GM12864 (cell line): ENCODE measurements around the gene LTO1.

Experiments
- DNase-seq: peaks from one replicate; pipeline ENCODE4 v3.0.0-alpha.2; 2011; ENCODE audit warnings: low read depth
- H3K4me3 ChIP-seq: 2 replicates; pipeline ENCODE4 v1.5.1; 2011; ENCODE audit warnings: mild to moderate bottlenecking, low read depth, low read length, control low read depth
- CTCF ChIP-seq: IDR thresholded peaks from 2 replicates; pipeline ENCODE4 v1.5.1; 2011; ENCODE audit warnings: low read depth, mild to moderate bottlenecking, moderate library complexity, low read length, control low read depth, inconsistent platforms; ENCODE audit errors: missing control alignments

Gene LTO1

DNA sequence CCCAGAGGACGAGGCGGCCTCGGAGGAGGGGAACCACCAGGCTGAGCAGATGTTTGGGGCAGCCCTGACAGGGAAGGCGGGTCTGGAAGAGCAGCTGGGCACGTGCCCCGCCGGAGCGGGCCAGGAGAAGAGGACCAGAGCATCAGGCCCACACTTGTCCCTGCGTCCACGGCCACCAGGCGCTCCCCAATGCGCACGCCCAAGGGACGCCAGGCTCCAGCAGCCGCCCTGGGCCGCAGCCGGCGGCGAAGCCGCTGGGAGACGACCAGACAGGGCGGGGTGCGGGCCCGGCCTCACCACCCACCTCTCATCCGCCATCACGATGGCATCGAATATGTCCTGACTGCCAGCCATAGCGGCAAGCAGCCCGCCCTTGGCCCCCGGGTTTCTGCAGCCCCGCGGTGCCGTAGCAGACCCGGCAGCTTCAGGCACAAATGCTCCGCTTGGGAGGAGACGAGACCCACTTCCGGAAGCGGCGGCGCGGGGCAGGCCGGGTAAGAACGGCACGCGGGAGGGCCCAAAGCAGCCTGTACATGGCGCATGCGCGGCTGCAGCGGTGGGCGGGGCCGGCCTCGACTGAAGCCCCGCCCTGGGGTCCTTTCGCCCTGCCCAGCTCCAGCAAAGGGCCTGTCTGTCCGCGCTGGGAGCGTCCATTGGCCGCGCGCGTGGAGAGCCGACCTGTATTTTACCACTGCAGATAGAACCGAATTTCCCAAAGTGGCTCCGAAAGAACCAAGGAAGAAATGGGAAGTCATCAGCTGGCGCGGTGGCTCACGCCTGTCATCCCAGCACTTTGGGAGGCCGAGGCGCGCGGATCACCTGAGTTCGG lies at the start of gene LTO1:
LTO1 (minus strand) TSS at position 468 of the 829 bp plus-strand sequence; CDS start at position 354, 114 bp downstream.
- peak within 1 kb of the TSS; percentile 96 for H3K4me3 ChIP-seq
- peak; percentile 61 for DNase-seq
- TF ChIP-seq CTCF, result no peak

DNA sequence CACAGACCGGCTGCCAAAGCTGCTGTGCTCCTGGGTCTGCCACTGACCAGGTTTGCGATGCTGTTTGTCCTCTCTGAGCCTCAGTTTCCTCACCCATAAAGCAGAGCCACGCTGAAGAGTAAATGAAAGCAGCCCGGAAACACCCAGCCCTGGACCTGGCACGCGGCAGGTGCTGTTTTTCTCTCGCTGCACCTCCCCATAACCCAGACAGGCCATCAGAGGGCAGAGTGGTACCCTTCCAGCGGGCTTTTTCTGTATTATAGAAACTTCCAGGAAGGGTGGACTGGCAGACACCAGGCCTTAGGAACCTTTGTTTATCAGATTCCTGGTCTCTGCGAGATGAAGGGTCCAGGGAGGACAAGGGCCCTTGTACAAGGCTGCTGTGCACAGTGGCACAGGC lies 46.6 kb upstream of the LTO1 start:
- H3K4me3 ChIP-seq, result no peak overlapping the region
- TF ChIP-seq CTCF, result no peak
- DNase-seq, result no peak

GRCh38 chr11:69721106-69721505 lies 46.0 kb upstream of the LTO1 start:
- no peak for DNase-seq
- TF ChIP-seq CTCF, result no peak
- no peak overlapping the region for H3K4me3 ChIP-seq

GRCh38 chr11:69718912-69719311 lies 43.8 kb upstream of the LTO1 start:
- DNase-seq, result no peak
- TF ChIP-seq CTCF, result no peak

DNA sequence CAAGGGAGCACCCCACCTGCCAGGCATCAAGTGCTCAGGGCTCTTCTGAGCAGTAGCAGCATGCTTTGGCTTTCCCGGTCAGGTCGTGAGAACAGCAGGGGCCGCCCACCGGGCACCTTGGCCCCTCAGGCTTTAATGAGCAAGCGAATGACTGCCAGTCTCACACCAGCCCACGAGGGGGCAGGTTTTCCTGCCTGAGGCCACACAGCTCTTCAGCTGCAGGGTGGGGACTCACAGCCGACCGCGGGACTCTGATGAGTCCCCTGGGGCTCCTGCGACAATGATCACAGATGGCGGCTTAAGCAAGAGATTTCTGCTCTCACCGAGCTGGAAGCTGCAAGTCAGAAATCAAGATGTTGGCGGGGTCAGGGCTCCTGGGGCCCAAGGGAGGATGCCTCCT lies 43.0 kb upstream of the LTO1 start:
- TF ChIP-seq CTCF, result peak; percentile 57
- H3K4me3 ChIP-seq, result no peak overlapping the region
- no peak for DNase-seq

More at GRCh38 chr11:69718912-69719311, 43.8 kb upstream of the LTO1 start:
- no peak overlapping the region for H3K4me3 ChIP-seq

DNA sequence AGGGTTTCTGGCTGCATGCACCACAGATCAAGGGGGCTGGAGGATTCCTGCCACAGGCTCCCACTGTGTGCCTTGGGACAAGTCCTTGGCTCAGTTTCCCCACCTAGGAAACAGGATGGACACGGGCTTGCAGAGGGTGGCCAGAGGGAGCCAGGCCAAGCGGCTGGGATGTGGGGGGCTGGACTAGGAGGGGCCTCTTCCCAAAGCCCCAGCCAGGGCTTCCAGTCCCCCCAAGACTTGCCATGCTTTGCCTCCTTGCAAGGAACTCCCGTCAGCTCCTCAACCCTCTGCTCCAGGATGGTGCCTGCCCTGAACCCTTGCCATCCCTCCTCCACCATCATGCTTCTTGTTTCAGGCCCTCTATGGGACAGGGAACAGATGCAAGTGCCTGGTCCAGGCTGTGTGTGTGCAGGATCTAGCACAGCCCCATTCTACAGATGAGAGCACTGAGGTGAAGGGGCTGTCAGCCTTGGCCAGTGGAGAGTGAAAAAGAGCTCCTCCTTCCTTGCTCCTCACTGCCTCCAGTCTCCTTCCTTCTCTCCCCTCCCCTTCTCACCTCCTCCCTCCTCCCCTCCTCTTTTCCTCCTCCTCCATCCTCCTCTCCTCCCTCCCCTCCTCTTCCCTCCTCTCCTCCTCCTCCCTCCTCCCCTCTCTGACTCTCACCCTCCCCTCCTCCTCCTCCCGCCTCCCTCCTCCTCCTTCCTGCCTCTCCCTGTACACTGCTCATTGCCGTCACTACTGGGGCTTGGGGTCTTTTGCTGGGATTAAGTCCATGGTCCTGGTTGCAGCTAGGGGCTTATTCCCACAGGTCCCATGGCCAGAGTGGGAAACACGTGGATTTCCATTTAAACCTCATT lies 42.0 kb upstream of the LTO1 start:
- DNase-seq, result no peak
- no peak overlapping the region for H3K4me3 ChIP-seq
- TF ChIP-seq CTCF, result no peak
